GM19351 (cell line): ENCODE data around the gene OSBP2.

Experiments
- ATAC-seq: cut with Tn5 transposase; IDR thresholded peaks from one replicate; pipeline ENCODE4 v1.9.1; 2021; ENCODE audit warnings: mild to moderate bottlenecking, moderate library complexity; ENCODE audit not compliant: unreplicated experiment

The OSBP2 gene

GRCh38 chr22:30802202-30803166 lies 107.8 kb downstream of the OSBP2 start:
- no peak for ATAC-seq

GRCh38 chr22:30803679-30804078 lies 109.0 kb downstream of the OSBP2 start:
- ATAC-seq, result no peak

- ATAC-seq, result no peak
Observed at GRCh38 chr22:30804626-30805025, 110.0 kb downstream of the OSBP2 start.

GRCh38 chr22:30806391-30806861 lies 111.8 kb downstream of the OSBP2 start:
- no peak for ATAC-seq

- no peak for ATAC-seq
Observed at GRCh38 chr22:30809086-30809485, 114.4 kb downstream of the OSBP2 start.

- no peak for ATAC-seq
Observed at GRCh38 chr22:30810105-30810504, 115.4 kb downstream of the OSBP2 start.

- ATAC-seq, result no peak
Observed at GRCh38 chr22:30813936-30814335, 119.3 kb downstream of the OSBP2 start.

GRCh38 chr22:30816413-30816812 lies 121.7 kb downstream of the OSBP2 start:
- no peak for ATAC-seq

GRCh38 chr22:30821381-30821780 lies 126.7 kb downstream of the OSBP2 start:
- ATAC-seq, result no peak

- ATAC-seq, result no peak
Observed at GRCh38 chr22:30821863-30822215, 127.2 kb downstream of the OSBP2 start.

GRCh38 chr22:30822216-30823014 lies 127.7 kb downstream of the OSBP2 start:
- no peak for ATAC-seq

- ATAC-seq, result no peak
Observed at GRCh38 chr22:30823015-30823370, 128.3 kb downstream of the OSBP2 start.

- ATAC-seq, result no peak
Observed at GRCh38 chr22:30824096-30824495, 129.4 kb downstream of the OSBP2 start.

- no peak for ATAC-seq
Observed at GRCh38 chr22:30824711-30825110, 130.0 kb downstream of the OSBP2 start.

GRCh38 chr22:30825711-30826505 lies 131.2 kb downstream of the OSBP2 start:
- ATAC-seq, result no peak

- ATAC-seq, result no peak
Observed at GRCh38 chr22:30826670-30827355, 132.1 kb downstream of the OSBP2 start.

GRCh38 chr22:30827646-30828045 lies 133.0 kb downstream of the OSBP2 start:
- no peak for ATAC-seq

GRCh38 chr22:30828187-30829155 lies 133.8 kb downstream of the OSBP2 start:
- ATAC-seq, result no peak

GRCh38 chr22:30829901-30830550 lies 135.4 kb downstream of the OSBP2 start:
- ATAC-seq, result no peak
